Activated T-helper 17 cell treated with anti-CD3 and anti-CD28 coated beads, Interleukin-2, amount 50 U/mL, for 72 hours (primary cell): ENCODE results near the gene SUV39H2. TPM values are rescaled to one million over a fixed set of nuclear protein-coding genes. Genes with fewer than 3 reads are reported as not detected.
"Not testable (repeated sequence)": the region's sequence is repeated elsewhere in the genome, so short reads cannot be mapped to it uniquely, and the experiment has no call there.

Source experiments
- ATAC-seq: fragments of 150-1000 bp; cut with Tn5 transposase; replicated peaks from 2 replicates; pipeline ENCODE4 v1.10.0; 2021; ENCODE audit warnings: mild to moderate bottlenecking, moderate library complexity
- H3K27ac Mint-ChIP-seq: one replicate; pipeline ENCODE4 v1.8.0; 2022; ENCODE audit warnings: mixed read lengths
- H3K27me3 Mint-ChIP-seq: one replicate; pipeline ENCODE4 v1.8.0; 2022; ENCODE audit warnings: mixed read lengths
- H3K36me3 Mint-ChIP-seq: one replicate; pipeline ENCODE4 v1.8.0; 2022; ENCODE audit warnings: low read depth, mild to moderate bottlenecking, mixed read lengths
- H3K4me1 Mint-ChIP-seq: one replicate; pipeline ENCODE4 v1.8.0; 2022; ENCODE audit warnings: mixed read lengths
- H3K4me3 Mint-ChIP-seq: one replicate; pipeline ENCODE4 v1.8.0; 2022; ENCODE audit warnings: mild to moderate bottlenecking, mixed read lengths
- H3K9me3 Mint-ChIP-seq: one replicate; pipeline ENCODE4 v1.8.0; 2022; ENCODE audit warnings: mixed read lengths
- total RNA-seq, 2 donors: library from RNA; stranded (reverse); gene quantifications; one replicate each; pipeline ENCODE4 v1.2.3, GENCODE V29; 2022

Gene SUV39H2
- total RNA-seq, 2 donors from 2014 or later: 24.0 to 38.4 TPM

DNA sequence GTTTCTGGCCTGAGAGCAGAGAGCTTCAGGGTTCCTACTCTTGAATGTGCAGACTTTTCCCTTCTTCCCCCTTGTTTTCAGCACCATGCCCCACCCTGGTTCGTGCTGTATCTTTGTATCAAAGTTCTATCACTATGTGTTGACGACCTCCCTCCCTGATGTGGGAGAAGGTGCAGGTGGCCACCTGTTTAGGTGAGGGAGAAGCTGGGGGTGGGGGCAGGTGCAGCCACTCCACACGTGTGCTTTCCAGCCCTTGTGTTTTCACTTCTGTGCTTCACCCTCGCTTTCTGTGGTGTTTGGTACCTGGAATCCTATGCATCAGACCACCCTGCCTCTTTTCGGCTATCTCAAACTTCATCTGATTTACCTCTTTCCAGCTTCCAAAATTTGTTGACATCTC, 19.6 kb upstream of the SUV39H2 start:
- Mint-ChIP-seq H3K27ac (no peak overlapping the region), H3K4me3 (no peak overlapping the region), H3K27me3 (no peaks in the 10 kb centered on the region), H3K9me3 (no peaks in the 10 kb centered on the region), H3K4me1 (no peaks in the 10 kb centered on the region), H3K36me3 (peaks cover 90% of the 10 kb centered on the region)
- no peak for ATAC-seq

- H3K36me3 Mint-ChIP-seq: peaks cover 88% of the 10 kb centered on the region
- peak overlapping the region; percentile 8 for H3K27ac Mint-ChIP-seq
- H3K27me3 Mint-ChIP-seq: no peaks in the 10 kb centered on the region
Observed at GRCh38 chr10:14859775-14860174, 18.9 kb upstream of the SUV39H2 start.

DNA sequence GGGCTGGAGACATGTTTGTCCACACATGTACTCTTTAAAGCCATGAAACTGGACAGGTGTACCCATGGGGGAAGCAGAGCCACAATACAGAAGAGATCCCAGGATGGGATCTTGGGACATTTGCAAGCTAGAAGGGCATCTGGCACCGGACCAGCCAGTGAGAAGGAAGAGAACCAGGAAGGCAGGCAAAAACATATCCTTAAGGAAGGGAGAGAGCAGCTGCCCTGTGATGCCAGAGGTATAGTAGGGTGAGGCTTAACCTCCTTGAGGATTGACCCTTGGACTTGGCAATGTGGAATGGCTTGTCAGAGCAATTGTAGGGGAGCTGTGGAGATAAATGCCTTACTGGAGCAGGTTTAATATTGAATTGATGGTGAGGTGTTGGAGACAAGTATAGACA, 17.9 kb upstream of the SUV39H2 start:
- ATAC-seq: no peak
- Mint-ChIP-seq H3K4me3 (no peak overlapping the region), H3K9me3 (no peaks in the 10 kb centered on the region), H3K27me3 (no peaks in the 10 kb centered on the region), H3K4me1 (no peaks in the 10 kb centered on the region), H3K27ac (peak overlapping the region; percentile 8), H3K36me3 (peaks cover 85% of the 10 kb centered on the region)

More at GRCh38 chr10:14859775-14860174, 18.9 kb upstream of the SUV39H2 start:
- no peak for ATAC-seq
- Mint-ChIP-seq H3K9me3 (no peaks in the 10 kb centered on the region), H3K4me3 (no peak overlapping the region), H3K4me1 (no peaks in the 10 kb centered on the region)

DNA sequence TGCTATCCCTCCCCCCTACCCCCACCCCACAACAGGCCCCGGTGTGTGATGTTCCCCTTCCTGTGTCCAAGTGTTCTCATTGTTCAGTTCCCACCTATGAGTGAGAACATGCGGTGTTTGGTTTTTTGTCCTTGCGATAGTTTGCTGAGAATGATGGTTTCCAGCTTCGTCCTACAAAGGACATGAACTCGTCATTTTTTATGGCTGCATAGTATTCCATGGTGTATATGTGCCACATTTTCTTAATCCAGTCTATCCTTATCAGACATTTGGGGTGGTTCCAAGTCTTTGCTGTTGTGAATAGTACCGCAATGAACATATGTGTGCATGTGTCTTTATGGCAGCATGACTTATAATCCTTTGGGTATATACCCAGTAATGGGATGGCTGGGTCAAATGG, 14.2 kb upstream of the SUV39H2 start:
- H3K4me1 Mint-ChIP-seq, H3K27me3 Mint-ChIP-seq, ATAC-seq, H3K9me3 Mint-ChIP-seq, H3K27ac Mint-ChIP-seq, H3K4me3 Mint-ChIP-seq: not testable (repeated sequence)
- H3K36me3 Mint-ChIP-seq: peaks cover 76% of the 10 kb centered on the region

- not testable (repeated sequence) for H3K9me3 Mint-ChIP-seq, H3K27me3 Mint-ChIP-seq, H3K4me1 Mint-ChIP-seq, H3K4me3 Mint-ChIP-seq, ATAC-seq, H3K27ac Mint-ChIP-seq
- peaks cover 76% of the 10 kb centered on the region for H3K36me3 Mint-ChIP-seq
Observed at GRCh38 chr10:14864871-14865270, 13.8 kb upstream of the SUV39H2 start.

DNA sequence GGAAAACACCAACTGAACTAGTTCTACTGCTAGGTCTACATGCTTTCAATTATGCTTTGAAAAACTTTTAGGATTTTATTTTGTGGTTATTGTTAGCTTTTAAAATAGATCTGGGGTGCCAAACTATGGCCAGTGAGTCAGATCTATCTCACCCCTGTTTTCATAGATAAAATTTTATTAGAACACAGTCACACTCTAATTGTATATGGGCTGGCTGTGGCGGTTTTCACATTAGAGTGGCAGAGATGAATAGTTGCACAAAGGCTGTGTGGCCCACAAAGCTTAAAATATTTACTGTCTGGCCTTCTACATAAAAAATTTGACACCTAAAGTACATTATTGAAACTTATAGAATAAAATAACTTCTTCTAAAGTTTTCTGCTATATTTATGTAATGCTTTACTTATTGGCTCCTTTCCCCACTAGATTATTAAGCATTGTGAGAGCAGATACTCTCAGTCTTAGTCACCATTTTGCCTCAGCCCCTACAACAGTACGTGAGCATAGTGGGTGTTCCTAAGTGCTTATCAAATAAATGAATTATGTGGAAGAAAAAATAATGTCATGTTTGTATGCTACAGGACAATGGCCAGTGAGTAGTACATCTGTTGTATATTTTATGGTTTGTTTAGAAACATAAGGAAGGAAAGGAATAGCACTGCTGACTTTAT, 5.4 kb upstream of the SUV39H2 start:
- Mint-ChIP-seq H3K27me3 (no peaks in the 10 kb centered on the region), H3K4me1 (peaks cover 6% of the 10 kb centered on the region), H3K9me3 (no peaks in the 10 kb centered on the region), H3K4me3 (no peak overlapping the region), H3K36me3 (peaks cover 45% of the 10 kb centered on the region), H3K27ac (no peak overlapping the region)
- no peak for ATAC-seq

GRCh38 chr10:14875941-14876340, 2.7 kb upstream of the SUV39H2 start:
- Mint-ChIP-seq H3K27me3 (no peaks in the 10 kb centered on the region), H3K36me3 (peaks cover 19% of the 10 kb centered on the region), H3K4me3 (peak overlapping the region; percentile 93), H3K27ac (no peak overlapping the region), H3K4me1 (peaks cover 6% of the 10 kb centered on the region), H3K9me3 (no peaks in the 10 kb centered on the region)
- no peak for ATAC-seq

DNA sequence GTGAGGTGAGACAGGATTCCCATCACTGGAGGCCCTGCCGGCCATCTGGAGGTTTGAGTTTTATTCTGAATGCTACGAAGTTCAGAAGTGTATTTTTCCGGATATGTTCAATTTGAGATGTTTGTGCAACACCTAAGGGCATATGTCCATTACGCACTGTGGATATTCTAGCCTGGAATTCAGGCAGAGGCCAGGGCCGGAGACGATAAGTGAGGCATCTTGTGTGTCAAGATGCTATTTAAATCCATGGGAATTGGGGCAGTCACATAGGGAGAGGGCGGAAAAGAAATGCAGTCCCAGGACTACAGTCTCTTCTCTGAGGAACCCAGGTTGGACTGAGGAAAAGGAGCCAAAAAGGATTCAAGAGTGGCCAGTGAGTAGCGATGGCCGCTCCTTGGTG, 1.9 kb upstream of the SUV39H2 start:
- H3K27ac Mint-ChIP-seq: peak overlapping the region; percentile 88
- ATAC-seq: no peak
- H3K4me1 Mint-ChIP-seq: peaks cover 6% of the 10 kb centered on the region
- no peaks in the 10 kb centered on the region for H3K9me3 Mint-ChIP-seq
- H3K36me3 Mint-ChIP-seq: peaks cover 11% of the 10 kb centered on the region
- H3K27me3 Mint-ChIP-seq: no peaks in the 10 kb centered on the region
- peak overlapping the region; percentile 93 for H3K4me3 Mint-ChIP-seq

DNA sequence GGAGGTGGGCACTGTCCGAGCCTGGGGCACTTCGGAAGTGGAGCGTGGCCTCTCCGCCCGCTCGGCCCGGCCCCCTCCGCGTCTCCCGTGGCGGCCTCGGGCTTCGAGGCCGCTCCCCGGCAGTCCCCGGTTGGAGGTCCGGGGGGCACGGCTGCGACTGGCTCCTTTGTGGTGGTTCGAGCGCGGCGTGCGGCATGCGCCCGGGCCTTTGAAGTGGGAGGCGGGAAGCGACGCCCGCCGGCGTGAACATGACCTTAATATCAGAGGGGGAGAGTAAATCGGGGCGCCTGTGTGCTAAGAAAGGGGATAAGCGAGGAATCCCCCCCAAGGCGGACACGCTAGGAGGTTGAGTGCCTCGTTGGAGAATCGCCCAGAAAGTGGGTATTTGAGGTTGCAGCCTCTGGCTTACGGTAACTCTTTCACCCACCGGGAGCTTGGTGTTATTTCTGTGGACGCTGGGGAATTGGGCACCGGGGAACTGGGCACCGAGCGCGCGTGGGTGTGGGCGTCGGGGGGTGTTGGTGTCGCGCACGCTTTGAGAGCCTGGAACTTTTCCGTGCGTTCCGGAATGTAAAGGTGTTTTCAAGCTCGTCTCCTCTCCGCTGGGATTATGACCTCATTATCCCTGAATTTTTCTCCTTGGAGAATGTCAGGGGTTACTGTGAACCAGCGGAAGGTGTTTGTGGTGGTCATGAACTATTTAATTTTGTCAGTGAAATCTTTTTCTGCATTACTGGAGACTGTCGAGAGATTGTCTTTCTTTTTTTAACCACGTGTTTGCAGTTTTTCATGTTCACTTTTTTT, 660 bp downstream of the SUV39H2 start:
- Mint-ChIP-seq H3K27me3 (no peaks in the 10 kb centered on the region), H3K27ac (peak overlapping the region; percentile 93), H3K4me3 (peak overlapping the region; percentile 93), H3K4me1 (peaks cover 6% of the 10 kb centered on the region), H3K9me3 (no peaks in the 10 kb centered on the region), H3K36me3 (peaks cover 21% of the 10 kb centered on the region)
- no peak for ATAC-seq

DNA sequence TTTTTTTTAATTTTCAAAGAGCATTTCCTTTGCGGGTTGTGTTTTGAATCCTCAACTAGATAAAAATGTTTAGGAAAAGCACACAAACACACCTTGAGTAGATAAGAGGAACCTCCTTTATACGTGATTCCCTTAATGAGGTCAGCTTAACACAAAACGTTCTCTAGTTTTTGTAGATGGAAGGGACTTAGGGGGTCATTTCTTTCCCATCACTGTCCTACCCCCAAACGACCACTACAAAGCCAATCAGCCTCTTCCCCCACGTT, 1.2 kb downstream of the SUV39H2 start:
- ATAC-seq: no peak
- Mint-ChIP-seq H3K4me3 (peak overlapping the region; percentile 93), H3K27me3 (no peaks in the 10 kb centered on the region), H3K27ac (peak overlapping the region; percentile 93), H3K4me1 (peaks cover 6% of the 10 kb centered on the region), H3K9me3 (no peaks in the 10 kb centered on the region), H3K36me3 (peaks cover 21% of the 10 kb centered on the region)

- H3K27ac Mint-ChIP-seq: peak overlapping the region; percentile 93
- H3K27me3 Mint-ChIP-seq: no peaks in the 10 kb centered on the region
Observed at GRCh38 chr10:14880229-14880628, 1.6 kb downstream of the SUV39H2 start.

GRCh38 chr10:14884082-14884481, 5.4 kb downstream of the SUV39H2 start:
- Mint-ChIP-seq H3K36me3 (peaks cover 16% of the 10 kb centered on the region), H3K9me3 (no peaks in the 10 kb centered on the region), H3K4me1 (peaks cover under 1% of the 10 kb centered on the region), H3K4me3 (no peak overlapping the region), H3K27ac (no peak overlapping the region), H3K27me3 (no peaks in the 10 kb centered on the region)
- ATAC-seq: peak; percentile 67

More at GRCh38 chr10:14880229-14880628, 1.6 kb downstream of the SUV39H2 start:
- Mint-ChIP-seq H3K4me1 (peaks cover 6% of the 10 kb centered on the region), H3K4me3 (peak overlapping the region; percentile 93), H3K36me3 (peaks cover 21% of the 10 kb centered on the region), H3K9me3 (no peaks in the 10 kb centered on the region)
- ATAC-seq: no peak

DNA sequence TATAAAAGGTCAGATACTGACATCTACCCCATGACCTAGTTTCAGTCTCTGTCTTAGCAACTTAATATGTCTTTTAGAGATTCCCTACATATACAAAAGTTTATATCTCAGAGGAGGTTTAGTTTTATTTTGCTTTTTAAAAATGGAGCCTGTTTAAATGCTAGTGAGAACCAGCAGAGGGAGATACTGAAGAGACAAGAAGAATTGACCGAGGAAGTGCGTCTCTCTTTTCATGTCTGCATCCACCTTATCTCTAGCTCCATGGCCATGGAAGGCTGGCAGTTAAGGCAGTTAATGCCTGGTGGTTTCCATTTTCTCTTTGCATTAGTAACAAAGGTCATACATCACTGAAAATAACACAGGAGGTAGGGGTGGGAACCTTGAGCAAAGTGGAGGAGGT, 10.7 kb downstream of the SUV39H2 start:
- peaks cover 7% of the 10 kb centered on the region for H3K4me1 Mint-ChIP-seq
- peak overlapping the region; percentile 29 for H3K27ac Mint-ChIP-seq
- H3K4me3 Mint-ChIP-seq: no peak overlapping the region
- H3K36me3 Mint-ChIP-seq: no peaks in the 10 kb centered on the region
- H3K27me3 Mint-ChIP-seq: no peaks in the 10 kb centered on the region
- no peaks in the 10 kb centered on the region for H3K9me3 Mint-ChIP-seq
- ATAC-seq: peak; percentile 32

DNA sequence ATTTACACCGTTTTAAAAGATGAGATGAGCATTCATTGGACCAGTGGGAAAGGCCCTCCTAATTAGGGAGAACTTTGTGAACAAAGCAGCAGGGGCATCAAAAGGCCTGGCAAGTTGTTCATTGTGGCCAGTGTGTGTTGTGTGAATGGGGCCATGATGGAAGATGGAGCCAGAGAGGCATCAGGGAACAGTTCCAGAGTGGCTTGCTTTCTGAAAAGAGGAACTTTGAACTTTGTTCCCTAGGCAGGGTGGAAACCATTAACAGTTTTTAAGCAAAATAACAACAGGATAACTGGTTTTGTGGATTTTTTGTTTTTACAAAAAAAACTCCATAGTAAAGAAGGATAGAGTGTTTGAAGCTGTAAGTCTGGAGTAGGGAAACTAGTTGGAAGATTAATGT, 12.5 kb downstream of the SUV39H2 start:
- no peaks in the 10 kb centered on the region for H3K9me3 Mint-ChIP-seq
- no peaks in the 10 kb centered on the region for H3K27me3 Mint-ChIP-seq
- H3K4me3 Mint-ChIP-seq: no peak overlapping the region
- ATAC-seq: no peak
- no peak overlapping the region for H3K27ac Mint-ChIP-seq
- no peaks in the 10 kb centered on the region for H3K36me3 Mint-ChIP-seq
- peaks cover 7% of the 10 kb centered on the region for H3K4me1 Mint-ChIP-seq

DNA sequence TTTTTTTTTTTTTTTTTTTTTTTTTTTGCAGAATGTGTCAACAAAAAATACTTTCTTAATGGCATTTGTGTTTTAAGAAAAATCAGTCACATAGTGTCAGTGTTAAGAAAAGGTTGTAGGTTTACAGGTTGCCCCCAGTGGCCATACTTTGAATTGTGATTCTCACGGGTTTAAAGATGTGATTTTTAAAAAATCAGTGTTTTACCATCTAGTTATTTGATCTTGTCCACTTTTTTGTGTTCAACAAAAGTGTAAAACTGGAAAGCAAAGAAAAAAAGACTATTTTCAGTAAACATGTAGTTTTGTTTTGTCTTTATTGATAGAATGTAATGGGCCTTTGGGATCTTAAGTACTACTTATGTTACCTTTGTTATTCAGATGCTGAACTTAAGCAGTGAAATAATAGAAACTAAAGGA, 25.7 kb downstream of the SUV39H2 start:
- no peak overlapping the region for H3K4me3 Mint-ChIP-seq
- ATAC-seq: no peak
- H3K9me3 Mint-ChIP-seq: no peaks in the 10 kb centered on the region
- H3K4me1 Mint-ChIP-seq: no peaks in the 10 kb centered on the region
- H3K27ac Mint-ChIP-seq: no peak overlapping the region
- H3K36me3 Mint-ChIP-seq: peaks cover 77% of the 10 kb centered on the region
- H3K27me3 Mint-ChIP-seq: no peaks in the 10 kb centered on the region
